CD4-positive, alpha-beta T cell treated with Interferon alpha-2 for 1 hour (primary cell): ENCODE measurements around the gene PGPEP1.
"Not testable (repeated sequence)": the region's sequence is repeated elsewhere in the genome, so short reads cannot be mapped to it uniquely, and the experiment has no call there.

Source experiments
- DNase-seq, 2 donors: peaks; one replicate each; pipeline ENCODE4 v3.0.0-alpha.2; 2020 to 2022

The PGPEP1 gene

GRCh38 chr19:18368504-18369222 lies 28.3 kb downstream of the PGPEP1 start:
- no peak for DNase-seq

DNA sequence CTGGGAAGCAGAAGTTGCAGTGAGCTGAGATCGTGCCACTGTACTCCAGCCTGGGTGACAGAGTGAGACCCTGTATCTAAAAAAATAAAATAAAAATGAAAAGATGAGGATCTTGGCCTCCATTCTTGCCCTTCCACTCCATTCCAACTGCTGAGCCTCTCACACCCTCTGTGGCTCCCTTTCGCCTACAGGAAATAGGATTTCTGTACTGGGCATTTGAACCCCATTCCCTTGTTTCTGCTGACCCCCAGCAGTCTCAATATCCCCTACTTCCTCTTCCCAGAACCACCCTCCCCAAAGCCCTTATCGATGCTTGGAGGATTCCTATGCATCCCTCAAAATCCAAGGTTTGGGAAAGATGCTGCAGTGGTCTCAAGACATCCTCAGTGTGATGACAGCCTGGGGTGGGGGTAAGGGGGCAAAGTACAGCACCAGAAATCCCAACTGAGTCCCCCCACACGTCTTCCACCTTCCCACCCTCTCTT lies 33.1 kb downstream of the PGPEP1 start:
- no peak for DNase-seq

DNA sequence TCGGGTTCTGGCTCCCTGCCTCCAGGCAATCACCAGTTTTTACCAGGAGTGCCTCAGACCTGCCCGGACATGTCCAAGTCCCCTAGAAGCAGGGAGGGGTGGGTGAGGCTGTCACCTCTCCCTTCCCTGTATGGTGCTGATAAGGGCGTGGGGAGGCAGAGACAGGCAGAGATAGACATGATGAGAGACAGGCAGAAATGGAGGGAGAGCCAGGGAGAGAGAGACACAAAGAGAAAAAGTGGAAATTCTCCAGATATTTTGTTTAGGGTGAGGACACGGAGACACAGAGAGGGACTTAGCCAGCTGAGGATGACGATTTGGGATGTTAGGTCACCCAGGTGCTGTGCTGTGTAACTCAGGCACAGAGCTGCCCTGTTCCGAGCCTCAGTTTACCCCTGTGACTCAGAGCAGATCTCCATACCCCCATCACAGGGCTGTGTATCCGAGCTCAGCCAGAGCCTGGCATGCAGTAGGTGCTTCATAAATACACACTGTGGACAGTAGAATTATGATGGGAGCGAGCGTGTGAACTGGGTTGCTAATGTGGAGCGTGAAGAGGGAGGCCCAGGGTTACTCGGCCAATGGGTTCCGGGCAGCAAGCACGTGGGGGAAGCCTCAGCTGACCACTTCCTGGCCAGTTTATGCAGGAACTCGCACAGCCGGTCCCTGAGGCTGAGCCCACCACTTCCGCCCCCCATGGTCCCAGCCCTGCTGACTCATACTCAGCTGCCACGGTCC lies 33.7 kb downstream of the PGPEP1 start:
- DNase-seq: peak; percentile 62 to 84

DNA sequence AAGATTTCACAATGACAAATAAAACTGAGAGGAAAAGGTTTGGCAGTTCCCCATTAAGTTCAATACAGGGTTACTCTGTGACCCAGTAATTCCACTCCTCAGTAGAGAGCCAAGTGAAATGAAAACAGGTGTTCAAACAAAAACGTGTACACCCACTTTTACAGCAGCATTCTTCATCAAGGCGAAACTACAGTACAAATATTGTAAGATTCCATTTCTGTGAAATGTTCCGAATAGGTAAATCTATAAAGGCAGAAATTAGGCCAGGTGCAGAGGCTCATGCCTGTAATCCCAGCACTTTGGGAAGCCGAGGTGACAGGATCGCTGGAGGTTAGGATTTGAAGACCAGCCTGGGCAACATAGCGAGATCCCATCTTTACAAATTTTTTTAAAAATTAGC lies 36.6 kb downstream of the PGPEP1 start:
- DNase-seq: no peak

- peak in 1 of 2 donors; percentile 37 for DNase-seq
Measured at GRCh38 chr19:18379803-18380747, 39.7 kb downstream of the PGPEP1 start.

DNA sequence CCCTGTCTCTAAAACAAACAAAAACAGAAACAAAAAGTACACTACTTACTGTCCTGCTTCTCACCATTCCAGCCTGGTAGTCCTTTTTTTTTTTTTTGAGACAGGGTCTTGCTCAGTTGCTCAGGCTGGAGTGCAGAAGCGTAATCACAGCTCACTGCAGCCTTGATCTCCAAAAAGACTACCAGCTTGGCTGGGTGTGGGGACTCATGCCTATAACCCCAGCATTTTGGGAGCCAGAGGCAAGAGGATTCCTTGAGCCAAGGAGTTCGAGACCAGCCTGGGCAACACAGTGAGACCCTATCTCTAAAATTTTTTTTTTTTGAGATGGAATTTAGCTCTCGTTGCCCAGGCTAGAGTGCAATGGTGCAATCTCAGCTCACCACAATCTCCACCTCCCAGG lies 40.4 kb downstream of the PGPEP1 start:
- DNase-seq: no peak

- not testable (repeated sequence) for DNase-seq
Measured at GRCh38 chr19:18383622-18384021, 43.2 kb downstream of the PGPEP1 start.

DNA sequence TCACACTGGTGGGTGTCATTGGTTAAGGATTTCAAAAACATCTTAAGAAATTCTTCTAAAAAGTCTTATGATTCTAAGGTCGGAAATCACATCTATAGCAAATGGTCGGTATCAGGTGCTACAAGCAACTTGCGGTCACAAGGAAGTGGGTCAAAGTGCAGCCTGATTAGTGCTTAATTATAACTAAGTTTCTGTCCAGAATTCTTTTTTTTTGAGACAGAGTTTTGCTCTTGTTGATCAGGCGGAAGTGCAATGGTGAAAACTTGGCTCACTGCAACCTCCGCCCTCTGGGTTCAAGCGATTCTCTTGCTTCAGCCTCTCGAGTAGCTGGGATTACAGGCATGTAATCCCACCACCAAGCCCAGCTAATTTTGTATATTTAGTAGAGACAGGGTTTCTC lies 44.4 kb downstream of the PGPEP1 start:
- DNase-seq: no peak

- no peak for DNase-seq
Measured at GRCh38 chr19:18385359-18385674, 44.9 kb downstream of the PGPEP1 start.

- DNase-seq: no peak
Measured at GRCh38 chr19:18385675-18386542, 45.5 kb downstream of the PGPEP1 start, which contains the start of gene GDF15. Gene GDF15, plus strand, starts transcription at chr19:18386158. Its CDS starts 32 bp downstream, at chr19:18386190.

- DNase-seq: no peak
Measured at GRCh38 chr19:18386543-18387271, 46.3 kb downstream of the PGPEP1 start.

GRCh38 chr19:18388100-18388959 lies 47.9 kb downstream of the PGPEP1 start:
- peak; percentile 83 to 87 for DNase-seq

DNA sequence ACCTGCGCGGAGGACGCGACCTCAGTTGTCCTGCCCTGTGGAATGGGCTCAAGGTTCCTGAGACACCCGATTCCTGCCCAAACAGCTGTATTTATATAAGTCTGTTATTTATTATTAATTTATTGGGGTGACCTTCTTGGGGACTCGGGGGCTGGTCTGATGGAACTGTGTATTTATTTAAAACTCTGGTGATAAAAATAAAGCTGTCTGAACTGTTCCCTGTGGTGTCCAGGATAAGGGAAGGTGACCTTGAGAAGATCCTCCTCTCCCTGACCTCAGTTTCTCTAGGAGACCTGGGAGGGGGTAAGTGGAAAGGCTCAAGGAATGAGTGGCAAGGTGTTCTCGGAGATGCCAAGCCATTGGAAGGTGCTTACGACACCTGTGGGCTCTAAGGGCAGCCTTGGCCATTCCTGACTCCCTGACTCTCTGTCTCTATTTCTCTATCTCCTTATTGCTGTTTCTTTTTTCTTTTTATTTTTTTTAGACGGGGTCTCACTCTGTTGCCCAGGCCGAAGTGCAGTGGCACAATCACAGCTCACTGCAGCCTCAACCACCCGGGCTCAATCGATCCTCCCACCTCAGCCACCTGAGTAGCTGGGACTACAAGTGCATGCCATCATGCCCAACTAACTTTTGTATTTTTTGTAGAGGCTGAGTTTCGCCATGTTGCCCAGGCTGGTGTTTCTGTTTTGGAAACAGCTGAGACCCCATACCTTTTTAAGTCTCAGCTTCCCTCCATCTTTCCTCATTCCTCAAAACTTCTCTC lies 48.7 kb downstream of the PGPEP1 start:
- no peak for DNase-seq

DNA sequence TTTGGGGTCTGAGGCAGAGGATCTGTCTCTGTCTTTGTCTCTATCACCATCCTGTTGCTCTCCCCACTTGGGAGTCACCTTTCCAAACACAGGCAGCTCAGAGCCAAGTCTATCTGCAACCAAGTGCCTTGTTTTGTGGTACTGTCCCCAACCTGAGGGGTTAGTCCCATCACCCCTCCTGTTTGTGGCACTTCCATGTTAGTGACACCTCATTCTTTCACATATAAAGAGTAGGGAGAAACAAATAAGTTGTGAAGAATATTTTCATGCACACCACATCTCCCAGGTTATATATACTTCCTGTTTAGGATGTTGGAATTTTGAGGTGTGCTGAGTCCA lies 49.3 kb downstream of the PGPEP1 start:
- DNase-seq: no peak

GRCh38 chr19:18390065-18390907 lies 49.9 kb downstream of the PGPEP1 start:
- DNase-seq: no peak

- no peak for DNase-seq
Measured at GRCh38 chr19:18391509-18392075, 51.2 kb downstream of the PGPEP1 start.

DNA sequence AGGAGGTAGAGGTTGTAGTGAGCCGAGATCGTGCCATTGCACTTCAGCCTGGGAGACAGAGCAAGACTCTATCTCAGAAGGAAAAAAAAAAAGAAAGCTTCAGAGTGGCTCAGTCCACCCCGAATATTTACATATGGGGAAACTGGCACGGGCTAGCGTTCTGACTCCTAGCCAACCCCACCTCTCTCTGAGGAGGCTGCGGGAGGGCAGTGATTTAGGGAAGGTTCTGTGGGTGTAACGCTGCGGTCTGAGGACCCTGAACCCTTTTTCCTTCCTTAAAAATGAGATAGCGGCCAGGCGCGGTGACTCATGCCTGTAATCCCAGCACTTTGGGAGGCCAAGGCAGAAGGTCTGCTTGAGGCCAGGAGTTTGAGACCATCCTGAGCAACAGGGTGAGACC lies 52.0 kb downstream of the PGPEP1 start:
- peak; percentile 14 to 63 for DNase-seq

- DNase-seq: no peak
Measured at GRCh38 chr19:18392926-18393325, 52.5 kb downstream of the PGPEP1 start.
